Lower leg skin (tissue), 4 donors: Measurements from ENCODE around the gene GABRB2. TPM values are rescaled to one million over a fixed set of nuclear protein-coding genes. Genes with fewer than 3 reads are reported as not detected.
"Not testable (repeated sequence)": the region's sequence is repeated elsewhere in the genome, so short reads cannot be mapped to it uniquely, and the experiment has no call there.

Source experiments
- DNase-seq, 2 donors: peaks; one replicate each; pipeline ENCODE4 v3.0.0-alpha.2; 2019; ENCODE audit warnings: low spot score in 2 of 2
- H3K4me3 ChIP-seq: fragments of 200-600 bp; sonication (generic); 2 replicates; pipeline ENCODE4 v1.5.1; 2017; ENCODE audit warnings: mild to moderate bottlenecking, low read depth; ENCODE audit not compliant: poor library complexity, severe bottlenecking
- CTCF ChIP-seq, 3 donors: fragments of 450-650 bp; IDR thresholded peaks; one replicate each; pipeline ENCODE4 v1.5.1; 2016; ENCODE audit warnings: antibody characterized with exemption in 3 of 3, mild to moderate bottlenecking in 3 of 3, moderate library complexity in 2 of 3
- POLR2A ChIP-seq, 2 donors: fragments of 450-650 bp; IDR thresholded peaks; one replicate each; pipeline ENCODE4 v1.6.1; 2016 to 2017; ENCODE audit warnings: antibody characterized with exemption in 2 of 2, mild to moderate bottlenecking in 1 of 2, moderate library complexity in 1 of 2
- WGBS, 2 donors: methylation state at CpG; one replicate each; pipeline ENCODE4 v1.1.5; 2018; 5-methylcytosine and 5-hydroxymethylcytosine counted together
- intact Hi-C: fragments of 100-400 bp; cut with DNase I; formaldehyde crosslinking; loops from one replicate; pipeline ENCODE4 v1.15.0; 2023; ENCODE audit warnings: low total_unique reads
- total RNA-seq, 4 donors: library from RNA; depleted of rRNA; stranded (reverse); fragments of >200 nt; gene quantifications; one replicate each; pipeline ENCODE4 v1.1.0, GENCODE V29; 2016

Gene GABRB2
- total RNA-seq, 4 donors from 2014 or later: 0.19 to 0.67 (median 0.45) TPM; not detected in 1

GRCh38 chr5:161266954-161267353 is 279.6 kb downstream of the GABRB2 start:
- WGBS, 2 donors: 95 to 100% methylated on average over 1 of the region's 1 CpG
- no peak overlapping the region for H3K4me3 ChIP-seq

GRCh38 chr5:161265006-161265405 is 281.5 kb downstream of the GABRB2 start:
- no peak for DNase-seq
- intact Hi-C loops: no loop called here
- no peak overlapping the region for H3K4me3 ChIP-seq
- WGBS, 2 donors: 77 to 86% methylated on average over 4 of the region's 4 CpGs
- TF ChIP-seq POLR2A (IDR thresholded peaks at IDR 0.05) (no peak), CTCF (IDR thresholded peaks at IDR 0.05) (no peak)

More at GRCh38 chr5:161266954-161267353, 279.6 kb downstream of the GABRB2 start:
- TF ChIP-seq CTCF (IDR thresholded peaks at IDR 0.05) (no peak), POLR2A (IDR thresholded peaks at IDR 0.05) (no peak)
- intact Hi-C loops: no loop called here
- DNase-seq: no peak

GRCh38 chr5:161263191-161263590 is 283.3 kb downstream of the GABRB2 start:
- TF ChIP-seq CTCF (IDR thresholded peaks at IDR 0.05) (no peak), POLR2A (IDR thresholded peaks at IDR 0.05) (no peak)
- no peak for DNase-seq
- H3K4me3 ChIP-seq: no peak overlapping the region
- intact Hi-C loops: no loop called here

- TF ChIP-seq CTCF (IDR thresholded peaks at IDR 0.05) (no peak), POLR2A (IDR thresholded peaks at IDR 0.05) (no peak)
- WGBS, 2 donors: 77 to 79% methylated on average over 4 of the region's 4 CpGs
- intact Hi-C loops: no loop called here
- H3K4me3 ChIP-seq: no peak overlapping the region
- no peak for DNase-seq
Measured at GRCh38 chr5:161261668-161262323, 284.7 kb downstream of the GABRB2 start.

GRCh38 chr5:161258438-161258837 is 288.1 kb downstream of the GABRB2 start:
- intact Hi-C loops: no loop called here
- no peak overlapping the region for H3K4me3 ChIP-seq
- no peak for DNase-seq
- TF ChIP-seq CTCF (IDR thresholded peaks at IDR 0.05) (no peak), POLR2A (IDR thresholded peaks at IDR 0.05) (no peak)

- intact Hi-C loops: no loop called here
- WGBS, 2 donors: 70 to 76% methylated on average over 2 of the region's 2 CpGs
- TF ChIP-seq CTCF (IDR thresholded peaks at IDR 0.05): no peak
- TF ChIP-seq POLR2A (IDR thresholded peaks at IDR 0.05): no peak
- DNase-seq: no peak
- no peak overlapping the region for H3K4me3 ChIP-seq
Measured at GRCh38 chr5:161256957-161257356, 289.6 kb downstream of the GABRB2 start.

GRCh38 chr5:161252955-161253354 is 293.6 kb downstream of the GABRB2 start:
- intact Hi-C loops, H3K4me3 ChIP-seq, DNase-seq: not testable (repeated sequence)
- WGBS, 2 donors: 89 to 90% methylated on average over 3 of the region's 3 CpGs
